Body of pancreas (tissue), 4 donors: ENCODE measurements around the gene SUCLG1.

ENCODE experiments used
- CTCF ChIP-seq, 7 experiments: fragments of 450-650 bp in 4 of 7; fragments of 200-600 bp in 3 of 7; sonication (generic) in 3 of 7; IDR thresholded peaks; one replicate each; pipeline ENCODE4 v1.5.1; 2016 to 2019; ENCODE audit warnings: antibody characterized with exemption in 7 of 7
- POLR2A ChIP-seq, 3 donors: fragments of 450-650 bp; IDR thresholded peaks; one replicate each; pipeline ENCODE4 v1.6.1; 2016; ENCODE audit warnings: antibody characterized with exemption in 3 of 3, mild to moderate bottlenecking in 2 of 3

- TF ChIP-seq POLR2A (IDR thresholded peaks at IDR 0.05) (no peak), CTCF (IDR thresholded peaks at IDR 0.05) (no peak)
These were observed 23.6 kb downstream of the SUCLG1 start for GRCh38 chr2:84435345-84436025.
